Uterus (tissue), 4 donors: ENCODE measurements around the gene AP4S1. TPM values are rescaled to one million over a fixed set of nuclear protein-coding genes. Genes with fewer than 3 reads are reported as not detected.
"Not testable (repeated sequence)": the region's sequence is repeated elsewhere in the genome, so short reads cannot be mapped to it uniquely, and the experiment has no call there.

ENCODE experiments used
- DNase-seq, 2 donors: peaks; one replicate each; pipeline ENCODE4 v3.0.0-alpha.2; 2019 to 2020
- H3K27ac ChIP-seq, 2 donors: fragments of 200-600 bp; sonication (generic); 1 replicate in 1 of 2; 2 replicates in 1 of 2; pipeline ENCODE4 v1.5.1; 2016 to 2018
- H3K27me3 ChIP-seq, 2 donors: fragments of 200-600 bp; sonication (generic); one replicate each; pipeline ENCODE4 v1.5.1; 2018 to 2019; ENCODE audit warnings: control low read depth in 1 of 2
- H3K36me3 ChIP-seq, 2 donors: fragments of 200-600 bp; sonication (generic); one replicate each; pipeline ENCODE4 v1.5.1; 2019; ENCODE audit warnings: control low read depth in 1 of 2
- H3K4me1 ChIP-seq, 2 donors: fragments of 200-600 bp; sonication (generic); one replicate each; pipeline ENCODE4 v1.5.1; 2018 to 2019; ENCODE audit warnings: control low read depth in 1 of 2
- H3K4me3 ChIP-seq, 2 donors: fragments of 200-600 bp; sonication (generic); 1 replicate in 1 of 2; 2 replicates in 1 of 2; pipeline ENCODE4 v1.5.1; 2018 to 2019; ENCODE audit warnings: mild to moderate bottlenecking in 1 of 2
- H3K9me3 ChIP-seq, 2 donors: fragments of 200-600 bp; sonication (generic); one replicate each; pipeline ENCODE4 v1.5.1; 2019; ENCODE audit warnings: control low read depth in 1 of 2
- POLR2A ChIP-seq, 2 donors: fragments of 450-650 bp; IDR thresholded peaks; one replicate each; pipeline ENCODE4 v1.6.1; 2016; ENCODE audit warnings: antibody characterized with exemption in 2 of 2, mild to moderate bottlenecking in 1 of 2, moderate library complexity in 1 of 2
- intact Hi-C: fragments of 100-400 bp; cut with DNase I; formaldehyde crosslinking; loops from one replicate; pipeline ENCODE4 v1.15.1; 2023; ENCODE audit warnings: low total_unique reads
- total RNA-seq, 4 donors: library from RNA; depleted of rRNA in 3 of 4; stranded (reverse); fragments of >200 nt in 3 of 4; gene quantifications; one replicate each; pipeline versions ENCODE4 v1.1.0 to v1.2.4, GENCODE V29; 2014 to 2023
- TF ChIP-seq, protein P1 (sequence below), 4 experiments: fragments of 200-600 bp in 2 of 4; fragments of 450-650 bp in 2 of 4; sonication (generic) in 2 of 4; IDR thresholded peaks; one replicate each; pipeline ENCODE4 v1.5.1; 2016 to 2019; ENCODE audit warnings: antibody characterized with exemption in 4 of 4, mild to moderate bottlenecking in 2 of 4, moderate library complexity in 1 of 4
- donor health status: DM: yes; HTN: yes; CAD: no.

The AP4S1 gene
- total RNA-seq, 4 donors from 2014 or later: 2.3 to 30.4 (median 9.9) TPM

DNA sequence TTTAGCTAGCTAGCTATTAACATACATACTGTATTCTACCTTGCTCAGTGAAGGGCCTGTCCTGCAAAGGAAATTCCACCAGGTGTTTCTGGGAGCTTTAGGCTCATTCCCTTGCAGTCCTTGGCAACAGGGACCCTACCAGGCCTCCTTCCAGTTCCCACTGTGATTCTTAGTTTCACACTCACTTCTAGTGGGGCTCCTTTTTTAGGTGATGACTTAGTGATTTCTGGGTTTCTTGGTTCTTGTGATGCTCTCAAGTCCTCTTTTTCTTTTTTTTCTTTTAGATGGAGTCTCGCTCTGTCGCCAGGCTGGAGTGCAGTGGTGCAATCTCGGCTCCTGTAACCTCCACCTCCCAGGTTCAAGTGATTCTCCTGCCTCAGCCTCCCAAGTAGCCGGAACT is 11.1 kb downstream of the AP4S1 start:
- DNase-seq: no peak
- H3K4me3 ChIP-seq: no peak overlapping the region
- TF ChIP-seq, protein P1, sequence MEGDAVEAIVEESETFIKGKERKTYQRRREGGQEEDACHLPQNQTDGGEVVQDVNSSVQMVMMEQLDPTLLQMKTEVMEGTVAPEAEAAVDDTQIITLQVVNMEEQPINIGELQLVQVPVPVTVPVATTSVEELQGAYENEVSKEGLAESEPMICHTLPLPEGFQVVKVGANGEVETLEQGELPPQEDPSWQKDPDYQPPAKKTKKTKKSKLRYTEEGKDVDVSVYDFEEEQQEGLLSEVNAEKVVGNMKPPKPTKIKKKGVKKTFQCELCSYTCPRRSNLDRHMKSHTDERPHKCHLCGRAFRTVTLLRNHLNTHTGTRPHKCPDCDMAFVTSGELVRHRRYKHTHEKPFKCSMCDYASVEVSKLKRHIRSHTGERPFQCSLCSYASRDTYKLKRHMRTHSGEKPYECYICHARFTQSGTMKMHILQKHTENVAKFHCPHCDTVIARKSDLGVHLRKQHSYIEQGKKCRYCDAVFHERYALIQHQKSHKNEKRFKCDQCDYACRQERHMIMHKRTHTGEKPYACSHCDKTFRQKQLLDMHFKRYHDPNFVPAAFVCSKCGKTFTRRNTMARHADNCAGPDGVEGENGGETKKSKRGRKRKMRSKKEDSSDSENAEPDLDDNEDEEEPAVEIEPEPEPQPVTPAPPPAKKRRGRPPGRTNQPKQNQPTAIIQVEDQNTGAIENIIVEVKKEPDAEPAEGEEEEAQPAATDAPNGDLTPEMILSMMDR (IDR thresholded peaks at IDR 0.05): no peak
- no peak for TF ChIP-seq POLR2A (IDR thresholded peaks at IDR 0.05)
- no peaks in the 10 kb centered on the region for H3K9me3 ChIP-seq
- no peaks in the 10 kb centered on the region for H3K4me1 ChIP-seq
- H3K27ac ChIP-seq: peak overlapping the region in 1 of 2 donors; percentile 44
- no peaks in the 10 kb centered on the region for H3K27me3 ChIP-seq
- no peaks in the 10 kb centered on the region for H3K36me3 ChIP-seq
- intact Hi-C loops: no loop called here

DNA sequence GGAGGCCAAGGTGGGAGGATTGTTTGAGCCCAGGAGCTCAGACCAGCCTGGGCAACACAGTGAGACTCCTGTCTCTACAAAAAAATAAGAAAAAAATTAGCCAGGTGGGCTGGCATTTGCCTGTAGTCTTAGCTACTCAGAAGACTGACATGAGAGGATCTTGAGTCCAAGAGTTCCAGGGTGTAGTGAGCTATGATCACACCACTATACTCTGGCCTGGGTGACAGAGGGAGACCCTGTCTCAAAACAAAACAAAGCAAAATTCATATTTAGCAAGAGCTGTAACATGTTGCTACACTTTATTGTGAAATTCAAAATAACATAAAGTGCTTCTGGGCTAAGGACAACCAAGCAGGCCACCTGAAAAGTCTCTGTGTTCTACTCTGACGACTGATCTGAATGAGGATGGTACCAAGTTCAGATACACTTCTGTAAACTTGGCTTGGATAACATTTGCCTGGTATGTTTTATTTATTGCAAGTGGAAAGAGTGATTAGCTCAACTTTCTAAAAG is 12.3 kb downstream of the AP4S1 start:
- no peaks in the 10 kb centered on the region for H3K36me3 ChIP-seq
- no peaks in the 10 kb centered on the region for H3K4me1 ChIP-seq
- intact Hi-C loops: no loop called here
- peak in 1 of 2 donors; percentile 6 for DNase-seq
- H3K4me3 ChIP-seq: no peak overlapping the region
- no peaks in the 10 kb centered on the region for H3K9me3 ChIP-seq
- TF ChIP-seq, protein P1 (IDR thresholded peaks at IDR 0.05): no peak
- peak overlapping the region; percentile 44 to 46 for H3K27ac ChIP-seq
- H3K27me3 ChIP-seq: no peaks in the 10 kb centered on the region

DNA sequence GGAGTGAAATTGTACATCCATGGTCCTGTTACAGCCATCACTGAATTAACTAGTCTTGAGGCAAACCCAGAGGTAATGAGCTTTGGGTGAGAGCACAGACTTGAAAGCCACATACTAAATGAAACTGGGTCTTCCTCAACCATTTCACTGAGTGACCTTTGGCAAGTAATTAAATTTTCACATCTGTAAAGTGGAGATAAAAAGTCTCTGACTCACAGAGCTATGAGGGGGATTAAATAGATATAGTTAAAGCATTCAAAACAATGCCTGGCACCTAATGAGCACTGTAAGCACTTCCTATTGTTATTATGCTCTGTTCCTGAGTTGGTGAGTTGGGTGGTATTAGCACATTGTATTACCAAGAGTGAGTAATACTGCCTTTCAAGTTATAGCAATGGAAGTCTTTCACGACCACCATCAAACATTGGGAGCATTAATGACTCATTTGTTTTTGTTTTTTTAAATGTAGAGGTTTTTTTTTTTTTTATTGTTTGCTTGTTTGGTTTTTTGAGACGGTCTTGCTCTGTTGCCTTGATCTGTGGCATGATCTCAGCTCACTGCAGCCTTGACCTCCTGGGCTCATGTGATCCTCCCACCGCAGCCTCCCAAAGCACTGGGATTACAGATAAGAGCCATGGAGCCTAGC is 13.2 kb downstream of the AP4S1 start:
- no peaks in the 10 kb centered on the region for H3K36me3 ChIP-seq
- no peak for TF ChIP-seq POLR2A (IDR thresholded peaks at IDR 0.05)
- TF ChIP-seq, protein P1 (IDR thresholded peaks at IDR 0.05): no peak
- no peak for DNase-seq
- H3K27me3 ChIP-seq: no peaks in the 10 kb centered on the region
- no peak overlapping the region for H3K4me3 ChIP-seq
- intact Hi-C loops: no loop called here
- H3K4me1 ChIP-seq: no peaks in the 10 kb centered on the region
- no peaks in the 10 kb centered on the region for H3K9me3 ChIP-seq
- peak overlapping the region; percentile 44 to 46 for H3K27ac ChIP-seq

DNA sequence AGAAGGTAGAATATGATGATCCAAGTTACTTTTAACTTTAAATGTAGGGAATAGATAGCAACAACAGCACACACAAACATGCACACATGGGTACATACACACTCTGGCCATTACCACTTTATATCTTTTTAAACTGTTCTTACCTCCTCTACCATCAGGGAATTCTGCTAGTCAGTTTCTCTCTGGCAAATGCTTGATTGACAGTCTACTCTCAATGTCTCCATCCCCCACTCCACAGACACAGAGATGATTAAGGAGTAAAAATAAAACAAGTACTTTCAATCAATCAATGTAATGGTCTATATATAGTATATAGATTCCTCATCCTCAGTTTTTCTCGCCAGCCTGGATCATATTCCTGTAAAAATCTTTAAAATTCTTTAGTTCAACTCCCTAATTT is 16.9 kb downstream of the AP4S1 start:
- no peak overlapping the region for H3K4me3 ChIP-seq
- no peaks in the 10 kb centered on the region for H3K4me1 ChIP-seq
- no peak for DNase-seq
- H3K27me3 ChIP-seq: no peaks in the 10 kb centered on the region
- no peaks in the 10 kb centered on the region for H3K36me3 ChIP-seq
- no peak overlapping the region for H3K27ac ChIP-seq
- no peaks in the 10 kb centered on the region for H3K9me3 ChIP-seq
- TF ChIP-seq, protein P1 (IDR thresholded peaks at IDR 0.05): no peak
- no peak for TF ChIP-seq POLR2A (IDR thresholded peaks at IDR 0.05)
- intact Hi-C loops: no loop called here

DNA sequence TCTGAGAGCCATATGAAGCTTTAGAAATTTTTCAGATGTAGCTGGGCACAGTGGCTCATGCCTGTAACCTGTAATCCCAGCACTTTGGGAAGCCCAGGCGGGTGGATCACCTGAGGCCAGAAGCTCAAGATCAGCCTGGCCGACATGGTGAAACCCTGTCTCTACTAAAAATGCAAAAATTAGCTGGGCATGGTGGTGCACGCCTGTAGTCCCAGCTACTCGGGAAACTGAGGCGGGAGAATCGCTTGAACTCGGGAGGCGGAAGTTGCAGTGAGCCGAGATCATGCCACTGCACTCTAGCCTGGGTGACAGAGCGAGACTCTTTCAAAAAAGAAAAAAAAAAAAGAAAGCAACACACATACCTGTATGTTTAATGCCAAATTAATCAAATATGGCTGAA is 17.4 kb downstream of the AP4S1 start:
- H3K9me3 ChIP-seq, H3K4me3 ChIP-seq, H3K36me3 ChIP-seq, H3K27me3 ChIP-seq, H3K4me1 ChIP-seq, intact Hi-C loops: not testable (repeated sequence)
- DNase-seq: peak in 1 of 2 donors; percentile 9
- peak overlapping the region in 1 of 2 donors; percentile 62 for H3K27ac ChIP-seq
